Vagina (tissue), 2 donors: ENCODE results near the gene CSNK2A1. TPM values are rescaled to one million over a fixed set of nuclear protein-coding genes. Genes with fewer than 3 reads are reported as not detected.

Experiments
- DNase-seq, 2 donors: peaks; one replicate each; pipeline ENCODE4 v3.0.0-alpha.2; 2017; ENCODE audit errors: extremely low spot score in 2 of 2
- H3K27ac ChIP-seq: fragments of 200-600 bp; sonication (generic); one replicate; pipeline ENCODE4 v1.5.1; 2019
- H3K27me3 ChIP-seq: fragments of 200-600 bp; sonication (generic); one replicate; pipeline ENCODE4 v1.5.1; 2019
- H3K36me3 ChIP-seq, 2 donors: fragments of 200-600 bp; sonication (generic); one replicate each; pipeline ENCODE4 v1.5.1; 2017 to 2019
- H3K4me1 ChIP-seq: fragments of 200-600 bp; sonication (generic); one replicate; pipeline ENCODE4 v1.5.1; 2019
- H3K4me3 ChIP-seq, 2 donors: fragments of 200-600 bp; sonication (generic); 1 replicate in 1 of 2; 2 replicates in 1 of 2; pipeline ENCODE4 v1.5.1; 2016 to 2019
- H3K9me3 ChIP-seq: fragments of 200-600 bp; sonication (generic); one replicate; pipeline ENCODE4 v1.5.1; 2019
- CTCF ChIP-seq, 3 experiments: fragments of 450-650 bp in 2 of 3; fragments of 200-600 bp in 1 of 3; sonication (generic) in 1 of 3; IDR thresholded peaks; one replicate each; pipeline ENCODE4 v1.5.1; 2017 to 2019; ENCODE audit warnings: antibody characterized with exemption in 3 of 3, mild to moderate bottlenecking in 2 of 3, moderate library complexity in 2 of 3
- POLR2A ChIP-seq, 2 donors: fragments of 450-650 bp; IDR thresholded peaks; one replicate each; pipeline ENCODE4 v1.6.1; 2017; ENCODE audit warnings: antibody characterized with exemption in 2 of 2, mild to moderate bottlenecking in 2 of 2, moderate library complexity in 2 of 2
- POLR2AphosphoS5 ChIP-seq, 2 donors: sonication (generic); formaldehyde crosslinking; IDR thresholded peaks; one replicate each; pipeline ENCODE4 v1.9.0; 2017; ENCODE audit warnings: antibody characterized with exemption in 2 of 2, mild to moderate bottlenecking in 2 of 2, low read depth in 1 of 2; ENCODE audit not compliant: insufficient read depth in 1 of 2
- intact Hi-C: fragments of 100-400 bp; cut with DNase I; formaldehyde crosslinking; loops from one replicate; pipeline ENCODE4 v1.15.1; 2023
- total RNA-seq: library from RNA; depleted of rRNA; stranded (reverse); fragments of >200 nt; gene quantifications from one replicate; pipeline ENCODE4 v1.2.3, GENCODE V29; 2016

Gene CSNK2A1
- total RNA-seq, 1 donor from 2014 or later, result 70.0 TPM

GRCh38 chr20:504632-505075, 38.9 kb downstream of the CSNK2A1 start:
- Histone ChIP-seq H3K4me1 (peaks cover 27% of the 10 kb centered on the region), H3K36me3 (peaks cover 0 to 50% of the 10 kb centered on the region in 2 donors), H3K27ac (no peak overlapping the region), H3K27me3 (no peaks in the 10 kb centered on the region), H3K4me3 (no peak overlapping the region), H3K9me3 (no peaks in the 10 kb centered on the region)
- TF ChIP-seq CTCF (IDR thresholded peaks at IDR 0.05) (no peak), POLR2A (IDR thresholded peaks at IDR 0.05) (no peak), POLR2AphosphoS5 (IDR thresholded peaks at IDR 0.05; ENCODE audit: insufficient read depth in 1 of 2, low read depth in 1 of 2) (no peak)
- no peak for DNase-seq
- intact Hi-C loops, result no loop called here

GRCh38 chr20:503048-503737, 40.4 kb downstream of the CSNK2A1 start:
- intact Hi-C loops, result no loop called here
- Histone ChIP-seq H3K27me3 (no peaks in the 10 kb centered on the region), H3K27ac (no peak overlapping the region), H3K4me3 (no peak overlapping the region), H3K4me1 (peaks cover 13% of the 10 kb centered on the region), H3K9me3 (no peaks in the 10 kb centered on the region), H3K36me3 (peaks cover 0 to 64% of the 10 kb centered on the region in 2 donors)
- no peak for TF ChIP-seq POLR2A (IDR thresholded peaks at IDR 0.05)
- TF ChIP-seq CTCF (IDR thresholded peaks at IDR 0.05), result no peak
- TF ChIP-seq POLR2AphosphoS5 (IDR thresholded peaks at IDR 0.05; ENCODE audit: insufficient read depth in 1 of 2, low read depth in 1 of 2), result no peak
- DNase-seq, result no peak

GRCh38 chr20:497979-498378, 45.6 kb downstream of the CSNK2A1 start:
- no peak overlapping the region for H3K4me3 ChIP-seq
- no peaks in the 10 kb centered on the region for H3K27me3 ChIP-seq
- DNase-seq, result no peak
- peaks cover 28% of the 10 kb centered on the region for H3K4me1 ChIP-seq
- peaks cover 0 to 69% of the 10 kb centered on the region in 2 donors for H3K36me3 ChIP-seq
- intact Hi-C loops, result no loop called here
- no peak overlapping the region for H3K27ac ChIP-seq
- H3K9me3 ChIP-seq, result no peaks in the 10 kb centered on the region
- TF ChIP-seq POLR2AphosphoS5 (IDR thresholded peaks at IDR 0.05; ENCODE audit: insufficient read depth in 1 of 2, low read depth in 1 of 2), result no peak
- TF ChIP-seq CTCF (IDR thresholded peaks at IDR 0.05), result no peak
- no peak for TF ChIP-seq POLR2A (IDR thresholded peaks at IDR 0.05)

- TF ChIP-seq POLR2A (IDR thresholded peaks at IDR 0.05) (no peak), CTCF (IDR thresholded peaks at IDR 0.05) (peak in 1 of 3 experiments; percentile 8), POLR2AphosphoS5 (IDR thresholded peaks at IDR 0.05; ENCODE audit: insufficient read depth in 1 of 2, low read depth in 1 of 2) (no peak)
- Histone ChIP-seq H3K9me3 (no peaks in the 10 kb centered on the region), H3K4me1 (peaks cover 28% of the 10 kb centered on the region), H3K27ac (peak overlapping the region; percentile 60), H3K27me3 (no peaks in the 10 kb centered on the region), H3K36me3 (peaks cover 0 to 75% of the 10 kb centered on the region in 2 donors), H3K4me3 (no peak overlapping the region)
- DNase-seq, result no peak
- intact Hi-C loops, result no loop called here
Measured at GRCh38 chr20:496126-496696, 47.4 kb downstream of the CSNK2A1 start.

GRCh38 chr20:492159-492558, 51.4 kb downstream of the CSNK2A1 start:
- no peak overlapping the region for H3K27ac ChIP-seq
- H3K36me3 ChIP-seq, result peaks cover 0 to 83% of the 10 kb centered on the region in 2 donors
- DNase-seq, result no peak
- peaks cover 23% of the 10 kb centered on the region for H3K4me1 ChIP-seq
- H3K27me3 ChIP-seq, result no peaks in the 10 kb centered on the region
- TF ChIP-seq CTCF (IDR thresholded peaks at IDR 0.05) (no peak), POLR2A (IDR thresholded peaks at IDR 0.05) (no peak), POLR2AphosphoS5 (IDR thresholded peaks at IDR 0.05; ENCODE audit: insufficient read depth in 1 of 2, low read depth in 1 of 2) (no peak)
- H3K9me3 ChIP-seq, result no peaks in the 10 kb centered on the region
- no peak overlapping the region for H3K4me3 ChIP-seq
- intact Hi-C loops, result no loop called here
